Measurements from ENCODE around the gene SNX8. TPM values are rescaled to one million over a fixed set of nuclear protein-coding genes. Genes with fewer than 3 reads are reported as not detected.

Gene SNX8
- total RNA-seq, 1 experiment from 2014 or later, result 10.3 TPM

DNA sequence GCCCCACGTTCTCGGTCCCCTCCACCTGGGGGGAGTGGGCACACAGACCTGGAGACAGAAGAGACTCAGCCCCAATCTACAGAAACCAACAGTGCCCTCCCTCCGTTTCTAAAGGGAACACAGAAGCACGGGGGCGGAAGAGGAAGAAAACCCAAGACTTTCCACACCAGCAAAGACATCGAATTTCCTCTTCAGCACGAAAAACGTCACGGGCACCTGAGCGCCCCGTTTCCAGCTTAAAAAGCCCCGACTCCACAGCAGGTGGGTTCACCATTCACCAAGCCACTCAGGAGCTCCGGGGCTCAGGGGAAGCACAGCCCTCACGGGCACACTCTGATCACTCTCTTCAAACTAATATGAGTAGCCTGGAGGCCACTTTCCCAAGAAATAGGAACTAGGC, 52.6 kb downstream of the SNX8 start:
- no peak for DNase-seq (ENCODE audit: low read depth)

DNA sequence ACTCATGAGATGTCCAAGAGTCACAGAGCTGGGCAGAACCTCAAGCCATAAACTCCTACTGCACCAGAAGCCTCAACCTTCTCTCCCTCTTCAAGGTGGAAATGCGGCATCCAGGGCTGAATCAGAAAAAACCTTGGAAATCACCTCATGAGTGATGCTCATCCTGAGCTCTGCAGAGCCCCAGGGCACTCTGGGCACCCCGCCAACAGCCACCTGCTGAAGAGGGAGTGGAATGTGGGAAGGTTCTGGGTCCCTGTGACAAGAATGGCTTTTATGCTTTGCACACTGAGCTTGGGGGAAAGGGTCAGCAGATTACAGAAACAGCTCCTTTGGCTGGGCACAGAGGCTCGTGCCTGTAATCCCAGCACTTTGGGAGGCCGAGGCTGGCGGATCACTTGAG, 53.4 kb downstream of the SNX8 start:
- DNase-seq (ENCODE audit: low read depth), result peak; percentile 76

DNA sequence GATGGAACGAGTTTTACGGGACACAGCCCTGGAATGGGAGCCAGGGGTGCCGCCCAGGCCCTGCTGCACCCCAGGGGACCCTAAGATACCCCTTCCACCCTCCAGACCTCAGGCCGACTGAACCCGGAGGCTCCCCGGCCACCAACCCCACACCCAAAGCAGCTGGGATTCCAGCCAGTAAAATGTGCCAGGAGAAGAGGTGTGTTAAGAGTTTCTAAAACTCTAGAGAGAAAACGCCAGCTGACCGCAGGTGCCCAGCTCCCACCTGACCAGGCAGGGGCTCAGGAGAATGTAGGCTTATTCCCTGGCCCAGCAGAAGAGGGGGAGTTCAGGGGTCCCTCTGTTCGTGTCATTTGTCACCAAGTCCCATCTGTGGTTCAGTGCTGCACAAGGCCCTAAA, 54.8 kb downstream of the SNX8 start:
- no peak for DNase-seq (ENCODE audit: low read depth)

DNA sequence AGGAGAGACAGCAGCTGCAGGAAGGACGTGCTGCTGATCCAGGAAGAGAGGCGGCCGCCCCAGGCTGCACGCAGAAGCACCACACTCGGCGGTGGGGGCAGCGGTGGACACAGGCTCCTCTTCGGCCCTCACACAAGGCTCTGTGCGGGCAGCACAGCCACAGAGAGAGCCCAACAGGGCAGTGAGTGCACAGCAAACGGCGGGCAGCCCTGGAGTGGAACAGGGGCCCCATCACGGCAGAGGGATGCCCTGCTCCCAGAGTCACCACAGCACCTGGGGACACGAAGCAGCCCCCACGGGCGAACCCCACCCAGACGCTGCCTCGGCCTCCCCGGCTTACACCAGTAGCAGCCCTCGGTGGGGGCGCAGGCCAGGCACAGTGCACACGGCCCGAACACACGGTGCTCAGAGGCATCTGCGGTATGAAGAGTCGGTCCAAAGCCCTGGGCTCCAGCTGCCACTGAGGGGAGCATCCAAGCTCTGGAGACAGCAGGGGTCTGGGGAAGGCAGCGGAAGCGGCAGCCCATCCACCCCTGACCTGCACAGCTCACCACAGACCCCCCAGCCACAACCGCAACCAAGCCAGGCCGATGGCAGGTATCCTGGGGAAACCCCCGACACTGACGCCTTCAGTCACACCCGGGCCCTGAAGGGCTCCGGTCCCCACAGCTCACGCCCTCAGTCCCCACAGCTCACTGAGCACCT, 55.4 kb downstream of the SNX8 start:
- DNase-seq (ENCODE audit: low read depth), result no peak

DNA sequence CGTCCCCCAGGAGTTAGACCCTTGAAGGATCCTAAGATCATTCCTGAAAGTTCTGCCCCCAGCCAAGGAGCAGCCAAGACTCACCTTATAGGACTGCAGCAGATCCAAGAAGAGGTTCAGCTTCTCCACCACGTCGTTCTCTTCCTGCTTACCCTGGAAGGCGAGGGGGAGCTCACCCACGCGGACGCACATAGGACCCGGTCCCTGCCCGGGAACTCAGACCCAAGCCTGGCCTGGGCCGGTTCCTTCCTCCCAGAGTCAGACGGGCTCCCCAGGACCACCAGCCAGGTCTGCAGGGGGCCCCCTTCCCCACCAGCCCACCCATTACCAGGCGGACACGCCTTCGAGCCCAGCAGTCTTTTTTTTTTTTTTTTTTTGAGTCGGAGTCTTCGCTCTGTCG, 56.6 kb downstream of the SNX8 start:
- DNase-seq (ENCODE audit: low read depth), result no peak

DNA sequence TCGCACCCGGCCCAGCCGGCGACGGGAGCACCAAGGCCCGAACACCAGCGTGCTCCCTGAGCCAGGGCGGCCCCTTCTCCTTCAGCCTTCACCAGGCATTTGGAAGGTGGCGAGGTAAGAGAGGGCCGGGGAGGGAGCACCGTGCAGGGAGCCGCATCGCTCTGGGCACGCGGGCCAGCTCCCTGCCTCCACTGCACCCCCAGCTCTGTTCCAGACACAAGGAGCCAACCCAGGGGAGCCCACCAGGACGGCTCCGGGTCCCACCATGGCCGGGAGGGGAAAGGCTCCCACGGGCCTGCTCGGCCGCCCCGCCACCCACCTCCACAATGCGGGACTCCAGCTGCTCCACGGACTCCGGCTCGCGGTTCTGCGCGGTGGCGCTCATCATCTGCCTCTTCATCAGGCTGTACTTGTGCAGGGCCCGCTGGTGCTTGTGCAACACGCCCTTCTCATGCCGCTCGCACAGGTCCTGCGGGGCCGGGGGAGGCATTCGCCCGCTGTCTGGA, 57.1 kb downstream of the SNX8 start:
- DNase-seq (ENCODE audit: low read depth), result no peak

DNA sequence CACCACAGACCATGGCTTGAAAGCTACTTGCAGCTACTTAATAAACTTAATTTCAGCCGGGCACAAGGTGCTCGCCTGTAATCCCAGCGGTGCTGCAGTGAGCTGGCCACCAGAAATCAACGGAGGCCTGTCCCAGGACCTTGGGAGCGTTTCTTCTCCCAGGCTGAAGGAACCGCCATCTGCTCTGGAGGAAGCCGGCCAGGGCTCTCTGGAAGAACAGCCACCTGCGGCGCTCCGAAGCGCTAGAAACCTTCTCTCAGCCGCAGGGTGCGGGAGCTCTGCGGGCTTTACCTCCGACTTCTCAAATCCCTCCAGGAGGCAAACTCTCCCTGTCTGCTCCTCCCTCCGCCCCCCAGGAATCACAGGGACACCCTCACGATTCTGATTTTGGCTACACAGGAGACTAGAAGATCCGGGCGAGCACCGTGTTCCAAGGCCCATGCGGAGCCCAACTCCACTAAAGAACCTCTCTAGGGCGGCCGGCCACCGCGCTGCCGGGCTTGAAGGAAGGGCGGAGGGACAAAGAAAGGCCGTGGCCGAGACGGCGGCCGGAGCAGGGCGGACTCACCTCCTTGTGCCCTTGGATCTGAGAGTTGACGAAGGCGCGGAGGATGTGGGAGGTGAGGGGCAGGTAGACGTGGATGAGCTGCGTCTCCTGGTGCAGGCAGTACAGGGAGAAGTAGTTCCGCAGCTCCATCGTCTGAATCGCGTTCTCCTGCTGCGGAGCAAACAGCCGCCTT, 57.8 kb downstream of the SNX8 start:
- DNase-seq (ENCODE audit: low read depth), result no peak

DNA sequence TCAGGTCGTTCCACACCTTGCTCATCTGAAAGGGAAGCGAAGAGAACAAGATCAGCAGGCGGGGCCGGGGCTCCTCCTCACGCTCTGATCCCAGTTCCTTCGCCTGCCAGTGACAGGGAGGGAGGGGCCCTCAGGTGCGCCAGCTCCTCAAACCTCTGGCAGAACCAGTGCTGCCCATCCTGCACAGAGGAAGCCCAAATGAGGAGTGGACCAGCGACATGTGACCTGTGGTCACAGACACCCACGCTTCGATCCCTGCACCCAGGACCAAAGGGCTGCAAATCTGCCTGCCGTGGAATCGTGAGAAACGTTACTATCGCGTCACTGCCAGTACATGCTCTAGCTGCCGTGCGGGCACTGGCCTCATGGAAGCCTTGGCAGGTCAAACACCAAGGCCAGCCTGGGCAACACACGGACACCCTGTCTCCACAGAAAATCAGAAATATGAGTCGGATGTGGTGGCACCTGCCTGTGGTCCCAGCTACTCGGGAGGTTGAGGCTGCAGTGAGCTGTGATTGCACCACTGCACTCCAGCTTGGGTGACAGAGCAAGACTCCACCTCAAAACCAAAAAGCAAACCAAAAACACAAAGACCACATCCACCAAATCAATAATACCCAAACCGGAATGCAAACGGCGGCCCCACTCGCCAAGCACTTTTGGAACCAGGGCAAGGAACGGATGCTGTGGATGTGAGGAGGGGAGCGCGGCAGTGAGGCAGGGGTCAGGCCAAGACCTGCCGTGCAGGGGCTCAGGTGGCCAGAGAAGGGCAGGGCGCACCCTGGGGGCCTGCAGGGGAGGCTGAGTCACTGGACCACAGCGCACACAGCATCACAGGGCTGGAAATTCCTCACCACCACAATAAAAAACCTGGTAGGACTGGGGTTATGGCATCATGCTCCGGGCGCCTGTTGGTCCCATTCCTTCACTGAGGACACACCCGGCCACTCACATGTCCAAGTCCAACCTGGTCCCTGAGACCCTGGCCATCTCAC, 58.8 kb downstream of the SNX8 start:
- DNase-seq (ENCODE audit: low read depth), result peak; percentile 81

DNA sequence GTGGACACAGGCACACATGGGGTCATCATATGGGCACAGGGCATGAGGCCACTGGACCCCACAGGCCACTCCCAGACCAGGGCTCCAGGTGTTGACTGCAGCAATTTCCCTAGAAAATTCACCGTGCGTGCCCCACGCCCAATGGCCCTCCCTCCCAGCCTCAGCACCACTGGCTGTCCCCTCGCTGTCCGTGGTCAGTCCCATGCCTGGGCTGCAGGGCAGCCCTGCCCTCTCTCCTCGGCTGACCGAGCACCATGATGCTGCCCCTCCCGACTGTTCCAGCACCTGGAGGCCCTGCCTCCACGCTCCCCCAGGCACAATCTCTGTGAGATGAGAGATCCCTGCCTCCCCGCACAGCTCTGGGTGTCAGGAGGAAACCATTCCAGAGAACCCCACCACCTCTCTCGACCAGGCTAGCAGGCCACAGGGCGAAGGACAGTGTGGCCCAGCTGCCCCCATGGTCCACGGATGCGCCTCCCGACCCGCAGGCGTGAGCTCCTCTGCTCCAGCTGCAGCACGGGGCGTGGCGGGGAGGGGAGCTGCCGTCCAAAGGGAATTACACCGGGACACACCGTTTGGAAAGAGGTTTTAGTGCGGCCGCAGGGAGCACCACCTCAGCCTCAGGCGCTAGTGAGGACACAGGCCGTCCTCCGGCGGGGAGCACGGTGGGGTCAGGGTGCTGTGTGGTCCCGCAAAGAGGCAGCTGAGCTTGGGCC, 59.7 kb downstream of the SNX8 start:
- DNase-seq (ENCODE audit: low read depth), result no peak

DNA sequence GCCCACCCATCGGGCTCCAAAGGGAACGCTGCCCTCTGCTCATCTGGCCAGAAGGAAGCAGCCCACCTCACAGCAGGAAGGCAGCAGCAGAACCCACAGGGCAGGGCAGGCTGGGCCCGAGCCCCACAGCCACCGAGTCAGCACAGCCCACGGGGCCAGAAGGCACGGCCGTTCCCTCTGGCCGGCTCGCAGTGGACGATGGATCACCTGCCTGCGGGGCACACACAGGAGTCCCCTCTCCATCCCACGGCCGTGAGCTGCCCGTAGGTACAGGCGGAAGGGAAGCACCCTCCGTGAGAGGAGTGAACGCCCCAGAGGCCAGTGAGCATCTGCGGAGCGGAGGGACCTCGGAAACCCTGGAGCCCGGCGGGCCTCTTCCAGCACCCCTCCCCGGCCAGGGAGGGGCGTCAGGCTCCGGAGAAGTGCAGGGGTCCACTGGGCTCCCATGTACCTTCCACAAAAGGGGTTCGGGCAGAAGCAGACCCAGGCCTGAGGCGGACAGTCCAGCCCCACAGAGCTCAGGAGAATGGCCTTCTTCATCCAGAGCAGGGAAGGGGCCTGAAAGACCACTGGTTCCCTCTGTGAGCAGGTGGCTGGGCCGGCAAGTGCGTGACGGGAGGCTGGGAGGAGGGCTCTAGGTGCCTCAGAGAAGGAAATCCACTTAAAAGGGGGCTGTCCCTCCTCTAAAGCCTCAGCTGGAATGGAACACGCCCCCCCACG, 60.6 kb downstream of the SNX8 start:
- no peak for DNase-seq (ENCODE audit: low read depth)

DNA sequence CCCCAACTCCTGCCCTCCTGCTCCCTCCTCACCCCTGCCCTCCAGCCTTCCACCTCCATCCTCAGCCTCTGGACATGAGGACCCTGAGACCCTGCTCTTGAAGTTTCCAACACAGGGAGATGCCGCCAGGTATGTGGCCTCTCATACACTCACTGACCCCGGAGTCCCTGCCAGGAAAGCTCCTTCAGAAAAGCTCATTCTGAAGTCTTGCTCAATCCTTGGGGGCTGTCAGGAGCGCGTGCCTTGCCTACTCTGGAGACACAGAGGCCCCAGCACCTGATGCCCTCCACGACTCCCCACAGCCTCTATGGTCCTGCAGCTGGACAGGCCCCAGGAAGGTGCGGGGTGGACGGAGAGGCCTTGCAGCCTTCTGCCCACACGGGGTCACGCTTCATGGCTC, 61.2 kb downstream of the SNX8 start:
- DNase-seq (ENCODE audit: low read depth), result no peak

DNA sequence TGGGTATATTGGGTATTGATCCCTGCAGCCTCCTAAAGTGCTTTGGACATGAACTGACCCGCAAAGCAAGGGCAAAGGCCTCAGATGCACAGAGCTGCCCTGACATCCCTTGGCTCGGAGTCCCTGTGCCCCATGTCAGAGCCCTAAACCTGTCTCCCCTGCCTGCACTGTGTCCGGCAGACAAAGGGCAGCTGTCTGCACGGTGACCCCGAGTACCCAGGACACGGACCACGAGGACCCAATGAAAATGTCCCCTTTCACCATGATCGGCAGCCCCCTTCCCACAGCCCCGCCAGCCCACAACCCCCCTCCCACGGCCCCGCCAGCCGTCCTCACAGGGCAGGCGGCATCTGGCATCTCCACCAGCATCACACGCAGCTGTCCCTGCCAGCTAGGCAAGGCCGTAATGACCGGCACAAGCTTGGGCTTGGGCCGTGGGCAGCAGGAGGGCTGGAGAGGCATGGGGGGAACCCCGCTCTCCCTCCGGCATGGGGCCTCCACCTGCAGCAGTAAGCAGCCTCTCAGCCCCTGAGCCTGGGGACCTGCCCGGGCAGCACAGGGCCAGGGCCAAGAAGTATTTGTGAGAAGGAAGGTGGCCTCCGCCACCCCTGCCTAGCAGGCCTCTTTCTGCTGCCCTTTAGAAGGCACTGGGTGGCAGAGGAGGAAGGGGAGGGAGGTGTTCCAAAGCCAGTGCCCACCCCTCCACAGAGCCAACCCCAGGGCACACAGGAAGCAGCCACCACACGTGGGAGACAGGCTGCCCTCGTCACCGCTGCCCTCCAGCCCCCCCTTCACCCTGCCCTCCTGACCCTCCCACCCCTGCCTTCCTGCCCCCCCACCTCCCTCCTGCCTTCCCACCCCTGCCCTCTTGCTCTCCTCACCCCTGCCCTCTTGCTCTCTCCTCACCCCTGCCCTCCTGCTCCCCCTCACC, 62.1 kb downstream of the SNX8 start:
- DNase-seq (ENCODE audit: low read depth), result no peak

DNA sequence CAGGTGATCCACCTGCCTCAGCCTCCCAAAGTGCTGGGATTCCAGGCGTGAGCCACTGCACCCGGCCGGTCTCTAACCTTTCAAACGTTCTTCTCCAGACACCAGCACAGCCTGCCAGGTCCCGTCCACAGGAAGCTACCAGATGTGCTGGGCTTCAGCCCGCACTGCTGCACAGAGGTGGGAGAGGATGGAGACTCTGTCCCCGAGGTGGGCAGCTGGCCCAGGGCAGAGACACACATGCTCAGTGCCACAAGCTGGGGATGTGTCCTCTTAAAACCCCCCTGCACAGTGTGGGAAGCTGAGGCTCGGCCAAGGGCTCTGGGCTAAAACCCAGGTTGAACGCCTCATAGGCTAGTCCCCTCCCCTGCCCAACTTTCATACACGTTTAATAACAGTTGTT, 62.9 kb downstream of the SNX8 start:
- DNase-seq (ENCODE audit: low read depth), result no peak

DNA sequence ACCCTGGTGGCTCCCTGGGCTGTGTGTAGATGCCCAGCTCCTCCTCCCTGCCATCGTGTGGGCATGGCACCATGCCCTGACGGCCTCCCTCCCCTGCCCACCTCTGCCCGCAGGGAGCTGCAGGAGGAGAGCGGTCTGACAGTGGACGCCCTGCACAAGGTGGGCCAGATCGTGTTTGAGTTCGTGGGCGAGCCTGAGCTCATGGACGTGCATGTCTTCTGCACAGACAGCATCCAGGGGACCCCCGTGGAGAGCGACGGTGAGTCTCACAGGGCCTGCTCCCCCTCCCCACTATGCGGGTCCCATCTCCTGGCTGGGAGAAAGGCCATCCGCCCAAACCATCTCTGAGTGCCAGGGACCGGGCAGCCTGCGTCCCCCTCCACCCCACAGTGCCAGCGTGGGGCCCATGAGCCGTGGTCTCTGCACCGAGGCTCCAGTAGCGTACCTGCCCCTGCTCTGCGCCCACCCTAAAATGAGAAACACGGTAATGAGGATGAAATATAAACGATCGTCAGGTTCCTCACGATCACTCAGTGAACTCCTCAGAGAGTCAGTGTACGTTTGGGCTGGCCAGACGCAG, 64.4 kb downstream of the SNX8 start:
- DNase-seq (ENCODE audit: low read depth), result no peak

DNA sequence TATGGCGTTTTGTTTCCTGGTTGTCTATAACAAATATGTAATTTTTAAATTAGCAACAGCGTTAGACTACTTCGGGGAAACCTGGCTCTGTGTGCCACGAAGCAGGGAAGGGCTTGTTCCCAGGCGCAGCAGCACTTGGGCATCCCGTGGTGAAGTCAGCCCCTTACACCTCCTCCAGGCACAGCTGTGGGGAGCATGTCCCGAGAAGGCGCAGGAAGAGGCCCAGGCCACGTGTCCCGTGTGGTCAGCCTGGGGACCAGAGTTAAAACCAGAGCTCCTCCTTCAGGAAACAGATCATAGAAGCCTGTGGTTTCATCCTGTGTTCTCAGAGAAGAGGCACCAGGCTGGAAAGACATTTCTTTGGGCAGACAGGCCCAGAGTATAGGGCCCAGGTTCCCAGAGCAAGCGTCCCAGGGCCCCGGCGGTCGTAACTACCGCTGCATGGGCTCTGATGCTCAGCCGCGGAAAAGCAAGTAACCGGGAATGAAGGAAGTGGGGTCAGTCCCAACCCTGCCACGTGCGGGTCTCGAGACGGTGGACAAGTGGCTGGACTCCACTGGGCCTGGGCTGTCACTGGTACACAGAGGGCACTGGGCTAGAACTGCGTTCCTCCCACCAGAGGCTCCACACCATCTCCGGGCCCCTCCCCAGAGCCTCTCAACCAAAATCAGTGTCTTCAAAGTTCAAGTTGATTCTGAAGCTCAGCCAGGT, 65.1 kb downstream of the SNX8 start:
- DNase-seq (ENCODE audit: low read depth), result peak; percentile 97

DNA sequence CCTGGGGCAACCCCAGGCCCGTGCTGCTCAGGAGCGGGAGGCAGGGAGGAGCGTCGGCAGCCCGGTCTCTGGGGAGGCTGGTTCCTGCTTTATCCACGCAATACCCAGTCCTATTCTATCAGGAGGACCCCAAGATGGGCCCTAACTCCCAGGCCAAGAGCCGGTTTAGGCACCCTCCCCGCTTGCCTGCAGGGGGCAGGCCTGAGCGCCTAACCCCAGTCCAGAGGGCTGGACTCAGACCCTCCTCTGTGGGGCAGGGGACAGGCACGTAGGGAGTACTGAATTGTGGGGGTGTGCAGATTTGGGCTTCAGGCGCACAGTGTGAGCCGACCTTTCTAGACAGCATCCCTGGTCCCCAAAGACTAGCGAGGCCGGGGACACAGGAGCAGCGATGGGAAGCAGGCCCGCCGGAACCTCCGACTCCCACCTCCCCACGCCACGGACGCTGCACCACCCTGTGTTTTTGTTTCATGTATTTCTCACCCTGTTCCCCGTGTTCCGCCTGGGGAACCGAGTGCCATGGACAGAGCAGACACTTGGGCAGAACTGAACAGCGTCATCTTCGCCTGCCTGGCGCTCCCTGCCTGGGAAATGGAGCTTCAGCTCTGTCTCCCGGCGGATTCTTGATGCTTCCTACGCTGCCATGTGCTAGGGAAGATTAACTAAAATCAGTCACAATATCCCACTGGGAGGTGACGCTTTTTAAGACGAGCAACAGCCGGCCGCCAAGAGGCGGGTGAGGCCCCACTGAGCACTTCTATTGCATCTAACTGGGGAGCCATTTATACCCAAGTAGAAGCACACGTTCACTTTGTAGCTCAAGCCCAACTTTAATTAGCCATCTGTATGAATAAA, 66.9 kb downstream of the SNX8 start:
- DNase-seq (ENCODE audit: low read depth), result peak; percentile 31

DNA sequence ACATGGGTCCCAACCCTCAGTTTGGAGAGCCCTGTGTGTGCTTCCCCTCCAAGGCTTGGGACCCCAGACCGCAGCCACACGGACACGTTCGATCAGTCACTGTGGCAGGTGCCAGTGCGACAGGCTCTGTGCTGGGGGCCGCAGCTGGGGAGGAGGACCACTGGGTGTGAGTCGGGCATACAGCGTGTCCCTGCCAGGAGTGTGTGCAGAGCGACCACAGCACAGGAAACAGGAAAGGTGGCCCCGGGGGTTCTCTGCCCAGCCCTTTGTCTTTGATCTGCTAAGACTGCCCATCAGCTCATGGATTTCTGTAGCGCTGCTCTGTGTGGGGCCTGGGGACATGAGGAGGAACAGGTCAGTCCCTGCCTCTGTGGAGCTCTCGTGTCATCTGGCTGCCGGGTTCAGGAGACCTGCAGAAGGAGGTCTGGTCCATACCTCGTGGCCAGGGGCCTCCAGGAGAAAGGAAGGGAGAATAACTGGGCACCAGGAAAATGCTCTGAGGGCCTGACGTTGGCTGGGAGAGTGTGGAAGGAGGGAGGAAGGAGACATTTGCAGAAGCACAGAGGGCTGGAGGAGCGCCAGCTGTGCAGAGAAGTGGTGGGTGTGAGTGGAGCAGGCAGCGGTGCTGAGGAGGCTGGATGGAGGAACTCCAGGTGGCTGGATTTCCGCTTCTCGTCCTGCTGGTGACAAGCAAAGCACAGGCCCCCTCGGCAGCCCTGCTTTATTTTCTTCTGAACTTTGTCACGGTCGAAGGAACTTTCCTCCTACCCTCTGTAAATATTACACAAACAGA, 68.2 kb downstream of the SNX8 start:
- DNase-seq (ENCODE audit: low read depth), result no peak

Data from Daoy (cell line).